Right lobe of liver (tissue), 6 donors: Measurements from ENCODE around the gene ULBP2. TPM values are rescaled to one million over a fixed set of nuclear protein-coding genes. Genes with fewer than 3 reads are reported as not detected.
"Not testable (repeated sequence)": the region's sequence is repeated elsewhere in the genome, so short reads cannot be mapped to it uniquely, and the experiment has no call there.

Experiments used
- ATAC-seq, 4 donors: fragments of 200-7000 bp; cut with Tn5 transposase; one replicate each; pipeline ENCODE4 v1.9.1; 2020; ENCODE audit warnings: mild to moderate bottlenecking in 4 of 4, moderate library complexity in 4 of 4
- DNase-seq, 3 donors: peaks; one replicate each; pipeline ENCODE4 v3.0.0-alpha.2; 2020
- H3K27ac ChIP-seq, 3 donors: fragments of 200-600 bp; one replicate each; pipeline ENCODE4 v1.8.0; 2022
- H3K27me3 ChIP-seq, 2 donors: fragments of 200-600 bp; one replicate each; pipeline ENCODE4 v1.8.0; 2022
- H3K36me3 ChIP-seq, 4 donors: fragments of 200-600 bp; sonication (generic) in 1 of 4; one replicate each; pipeline versions ENCODE4 v1.5.1 to v1.8.0; 2017 to 2022; ENCODE audit warnings: control low read depth in 1 of 4
- H3K4me1 ChIP-seq, 4 donors: fragments of 200-600 bp; sonication (generic) in 1 of 4; one replicate each; pipeline versions ENCODE4 v1.5.1 to v1.8.0; 2017 to 2022; ENCODE audit warnings: control low read depth in 1 of 4
- H3K4me3 ChIP-seq, 3 donors: fragments of 200-600 bp; one replicate each; pipeline ENCODE4 v1.8.0; 2022
- H3K9me3 ChIP-seq, 4 donors: fragments of 200-600 bp; sonication (generic) in 1 of 4; one replicate each; pipeline versions ENCODE4 v1.5.1 to v1.8.0; 2017 to 2022; ENCODE audit warnings: control low read depth in 1 of 4
- POLR2A ChIP-seq: fragments of 450-650 bp; IDR thresholded peaks from one replicate; pipeline ENCODE4 v1.6.1; 2017; ENCODE audit warnings: antibody characterized with exemption, mild to moderate bottlenecking
- WGBS: methylation state at CpG from one replicate; pipeline ENCODE4 v1.1.6; 2018; ENCODE audit warnings: low coverage, low lambda C conversion rate; ENCODE audit not compliant: insufficient coverage; ENCODE audit errors: missing lambda C conversion rate; 5-methylcytosine and 5-hydroxymethylcytosine counted together
- intact Hi-C, 2 donors: fragments of 100-400 bp; cut with DNase I; formaldehyde crosslinking; loops; one replicate each; pipeline versions ENCODE4 v1.11.2 to v1.14.1; 2022
- total RNA-seq, 6 experiments: library from RNA; depleted of rRNA in 2 of 6; stranded (reverse); fragments of >200 nt in 2 of 6; fragmentation: NEBNext Ultra II Directional in 3 of 6; extraction: Animal tissue kit (Norgen Biotek cat#: 25700) in 3 of 6; gene quantifications; one replicate each; pipeline versions ENCODE4 v1.1.0 to v1.2.4, GENCODE V29; 2016 to 2023
- TF ChIP-seq, protein P1 (sequence below), 4 donors: fragments of 200-600 bp in 3 of 4; fragments of 450-650 bp in 1 of 4; IDR thresholded peaks; one replicate each; pipeline versions ENCODE4 v1.5.1 to v1.8.0; 2016 to 2022; ENCODE audit warnings: antibody characterized with exemption in 4 of 4, mild to moderate bottlenecking in 2 of 4
- donor health status: DM: no; HTN: yes; CAD: no.
- donor health status: DM: no; HTN: no; CAD: no.
- donor health status: DM: no; HTN: no; CAD: no.
- donor health status: DM: no; HTN: yes; CAD: no.
- donor health status: DM: no; HTN: yes; CAD: no.

Gene ULBP2
- total RNA-seq, 6 experiments from 2014 or later, result 0.20 to 1.1 (median 0.26) TPM

GRCh38 chr6:149990661-149991471 lies 49.1 kb downstream of the ULBP2 start:
- DNase-seq (no peak), ATAC-seq (peak in 3 of 4 donors; percentile 44 to 50 (median 48))
- intact Hi-C loops, result no loop called here
- Histone ChIP-seq H3K4me1 (peaks cover 0 to 11% (median 1%) of the 10 kb centered on the region in 4 donors), H3K9me3 (no peaks in the 10 kb centered on the region), H3K36me3 (no peaks in the 10 kb centered on the region), H3K27ac (no peak overlapping the region), H3K27me3 (peaks cover 5 to 51% of the 10 kb centered on the region in 2 donors), H3K4me3 (no peak overlapping the region)
- no peak for TF ChIP-seq POLR2A
- TF ChIP-seq, protein P1, sequence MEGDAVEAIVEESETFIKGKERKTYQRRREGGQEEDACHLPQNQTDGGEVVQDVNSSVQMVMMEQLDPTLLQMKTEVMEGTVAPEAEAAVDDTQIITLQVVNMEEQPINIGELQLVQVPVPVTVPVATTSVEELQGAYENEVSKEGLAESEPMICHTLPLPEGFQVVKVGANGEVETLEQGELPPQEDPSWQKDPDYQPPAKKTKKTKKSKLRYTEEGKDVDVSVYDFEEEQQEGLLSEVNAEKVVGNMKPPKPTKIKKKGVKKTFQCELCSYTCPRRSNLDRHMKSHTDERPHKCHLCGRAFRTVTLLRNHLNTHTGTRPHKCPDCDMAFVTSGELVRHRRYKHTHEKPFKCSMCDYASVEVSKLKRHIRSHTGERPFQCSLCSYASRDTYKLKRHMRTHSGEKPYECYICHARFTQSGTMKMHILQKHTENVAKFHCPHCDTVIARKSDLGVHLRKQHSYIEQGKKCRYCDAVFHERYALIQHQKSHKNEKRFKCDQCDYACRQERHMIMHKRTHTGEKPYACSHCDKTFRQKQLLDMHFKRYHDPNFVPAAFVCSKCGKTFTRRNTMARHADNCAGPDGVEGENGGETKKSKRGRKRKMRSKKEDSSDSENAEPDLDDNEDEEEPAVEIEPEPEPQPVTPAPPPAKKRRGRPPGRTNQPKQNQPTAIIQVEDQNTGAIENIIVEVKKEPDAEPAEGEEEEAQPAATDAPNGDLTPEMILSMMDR (IDR thresholded peaks at IDR 0.05), result no peak
- WGBS, result 2% methylated on average over 18 of the region's 49 CpGs

- intact Hi-C loops, H3K9me3 ChIP-seq, H3K36me3 ChIP-seq, DNase-seq, H3K27ac ChIP-seq, H3K4me3 ChIP-seq: not testable (repeated sequence)
- H3K27me3 ChIP-seq, result peaks cover 5 to 46% of the 10 kb centered on the region in 2 donors
- 10% methylated on average over 6 of the region's 7 CpGs for WGBS
- H3K4me1 ChIP-seq, result peaks cover 0 to 11% (median 1%) of the 10 kb centered on the region in 4 donors
- peak in 3 of 4 donors; percentile 35 to 67 (median 48) for ATAC-seq
Observed at GRCh38 chr6:149991472-149991795, 49.6 kb downstream of the ULBP2 start.

GRCh38 chr6:149991838-149992237 lies 50.0 kb downstream of the ULBP2 start:
- Histone ChIP-seq H3K4me3 (no peak overlapping the region), H3K36me3 (no peaks in the 10 kb centered on the region), H3K27me3 (peaks cover 5 to 46% of the 10 kb centered on the region in 2 donors), H3K27ac (no peak overlapping the region), H3K4me1 (peaks cover 0 to 11% (median 1%) of the 10 kb centered on the region in 4 donors), H3K9me3 (no peaks in the 10 kb centered on the region)
- DNase-seq (no peak), ATAC-seq (no peak)
- TF ChIP-seq POLR2A, result no peak
- TF ChIP-seq, protein P1 (IDR thresholded peaks at IDR 0.05), result no peak
- 31% methylated on average over 4 of the region's 4 CpGs for WGBS
- intact Hi-C loops, result no loop called here

GRCh38 chr6:149995235-149995750 lies 53.5 kb downstream of the ULBP2 start:
- Histone ChIP-seq H3K9me3 (no peaks in the 10 kb centered on the region), H3K4me1 (peaks cover 0 to 8% (median 1%) of the 10 kb centered on the region in 4 donors), H3K27ac (no peak overlapping the region), H3K27me3 (peaks cover 5 to 13% of the 10 kb centered on the region in 2 donors), H3K4me3 (no peak overlapping the region), H3K36me3 (no peaks in the 10 kb centered on the region)
- no peak for DNase-seq
- WGBS, result 76% methylated on average over 2 of the region's 6 CpGs
- TF ChIP-seq, protein P1 (IDR thresholded peaks at IDR 0.05), result no peak
- no peak for TF ChIP-seq POLR2A
- ATAC-seq, result no peak
- intact Hi-C loops, result no loop called here

- no peak for ATAC-seq
- peaks cover 5 to 12% of the 10 kb centered on the region in 2 donors for H3K27me3 ChIP-seq
- no peak for TF ChIP-seq POLR2A
- TF ChIP-seq, protein P1 (IDR thresholded peaks at IDR 0.05), result no peak
- no peak for DNase-seq
- no peak overlapping the region for H3K4me3 ChIP-seq
- no peaks in the 10 kb centered on the region for H3K36me3 ChIP-seq
- intact Hi-C loops, result no loop called here
- 84% methylated on average over 6 of the region's 7 CpGs for WGBS
- H3K4me1 ChIP-seq, result peaks cover 0 to 2% (median under 1%) of the 10 kb centered on the region in 4 donors
- no peaks in the 10 kb centered on the region for H3K9me3 ChIP-seq
- H3K27ac ChIP-seq, result no peak overlapping the region
Observed at GRCh38 chr6:149995971-149996370, 54.2 kb downstream of the ULBP2 start.
